HepG2 (cell line): ENCODE data around the gene HLF. TPM values are rescaled to one million over a fixed set of nuclear protein-coding genes. Genes with fewer than 3 reads are reported as not detected.

Experiments used
- HMGXB4 ChIP-seq, 2 experiments: sonication (generic) in 1 of 2; formaldehyde crosslinking in 1 of 2; IDR thresholded peaks; 2 replicates each; pipeline versions ENCODE4 v1.4.0 to v1.6.1; 2018 to 2020; ENCODE audit warnings: missing genetic modification reagents in 2 of 2, borderline replicate concordance in 1 of 2, low read depth in 1 of 2, mild to moderate bottlenecking in 1 of 2, missing biosample characterization in 1 of 2
- KDM4B ChIP-seq: sonication (generic); formaldehyde crosslinking; IDR thresholded peaks from 2 replicates; pipeline ENCODE4 v1.4.0; 2020; ENCODE audit warnings: missing genetic modification reagents
- PAF1 ChIP-seq: IDR thresholded peaks from 2 replicates; pipeline ENCODE4 v1.6.1; 2016; ENCODE audit warnings: missing genetic modification reagents, missing compliant biosample characterization
- TFDP2 ChIP-seq: sonication (generic); formaldehyde crosslinking; IDR thresholded peaks from 2 replicates; pipeline ENCODE4 v1.4.0; 2020; ENCODE audit warnings: missing genetic modification reagents
- ZNF296 ChIP-seq: sonication (generic); formaldehyde crosslinking; conservative IDR thresholded peaks from 2 replicates; pipeline ENCODE4 v1.5.0; 2020; ENCODE audit warnings: mild to moderate bottlenecking, missing genetic modification reagents
- ZNF318 ChIP-seq: sonication (generic); formaldehyde crosslinking; IDR thresholded peaks from 2 replicates; pipeline ENCODE4 v1.4.0; 2020; ENCODE audit warnings: mild to moderate bottlenecking, missing genetic modification reagents
- ZNF543 ChIP-seq: sonication (generic); formaldehyde crosslinking; IDR thresholded peaks from 2 replicates; pipeline ENCODE4 v1.4.0; 2020; ENCODE audit warnings: mild to moderate bottlenecking, missing genetic modification reagents
- ZNF883 ChIP-seq: sonication (generic); formaldehyde crosslinking; IDR thresholded peaks from 2 replicates; pipeline ENCODE4 v1.5.1; 2020; ENCODE audit warnings: mild to moderate bottlenecking, missing genetic modification reagents; ENCODE audit errors: not compliant biosample characterization
- polyA plus RNA-seq, 8 experiments: library from polyadenylated mRNA; depleted of rRNA in 3 of 8; stranded (reverse) in 7 of 8; unstranded in 1 of 8; fragments of >200 nt; fragmentation: Illumina TruSeq in 4 of 8; extraction: Trizol in 4 of 8; gene quantifications; 2 replicates each; pipeline versions ENCODE4 v1.2.1 to v1.2.3, GENCODE V29; 2011 to 2016; ENCODE audit warnings: low read depth in 4 of 8, missing spikeins in 1 of 8, mixed read lengths in 1 of 8; ENCODE audit not compliant: insufficient read depth in 1 of 8
- total RNA-seq, 5 experiments: library from RNA; depleted of rRNA; stranded (reverse); fragments of >200 nt; fragmentation: Illumina TruSeq; extraction: Trizol; gene quantifications; 2 replicates each; pipeline ENCODE4 v1.2.3, GENCODE V29; 2016; ENCODE audit warnings: low read depth in 1 of 5

HLF gene
- total and polyA plus RNA-seq, 2 of the 13 experiments (the other 11 are each of a cell fraction or from before 2014, with no cell fraction given): 202 to 346 TPM

- TF ChIP-seq HMGXB4 (CRISPR knock-in tag; IDR thresholded peaks at IDR 0.05; ENCODE audit: borderline replicate concordance in 1 of 2, low read depth in 1 of 2) (peak; percentile 39 to 56; a peak in 2 of 4 replicates), ZNF543 (CRISPR knock-in tag) (0 out of 2 replicates have a peak, but pooled peaks have one; percentile 11), ZNF318 (CRISPR knock-in tag) (no peak), ZNF296 (no peak; the same call in 1 of the 2 replicates), TFDP2 (CRISPR knock-in tag) (peak; percentile 60; the same call in 1 of the 2 replicates), KDM4B (peak; percentile 90), PAF1 (peak; percentile 26), ZNF883 (peak; percentile 12)
These were observed 20.9 kb downstream of the HLF start (continued) for GRCh38 chr17:55285340-55286301.
